Sigmoid colon (tissue), 7 donors: ENCODE measurements around the gene SPIRE1. TPM values are rescaled to one million over a fixed set of nuclear protein-coding genes. Genes with fewer than 3 reads are reported as not detected.

Experiments used
- DNase-seq: peaks from one replicate; pipeline ENCODE4 v3.0.0-alpha.2; 2019
- H3K27ac ChIP-seq, 4 donors: fragments of 200-600 bp; sonication (generic); one replicate each; pipeline ENCODE4 v1.5.1; 2016 to 2019; ENCODE audit warnings: mild to moderate bottlenecking in 1 of 4
- H3K27me3 ChIP-seq, 3 donors: fragments of 200-600 bp; sonication (generic); one replicate each; pipeline ENCODE4 v1.5.1; 2019; ENCODE audit warnings: mild to moderate bottlenecking in 1 of 3
- H3K36me3 ChIP-seq, 4 donors: fragments of 200-600 bp; sonication (generic); one replicate each; pipeline ENCODE4 v1.5.1; 2016 to 2019
- H3K4me1 ChIP-seq, 4 donors: fragments of 200-600 bp; sonication (generic); one replicate each; pipeline ENCODE4 v1.5.1; 2017 to 2019
- H3K4me3 ChIP-seq, 4 donors: fragments of 200-600 bp; sonication (generic); one replicate each; pipeline ENCODE4 v1.5.1; 2017 to 2019; ENCODE audit warnings: mild to moderate bottlenecking in 2 of 4, moderate library complexity in 1 of 4
- H3K9me3 ChIP-seq, 4 donors: fragments of 200-600 bp in 3 of 4; sonication (generic) in 3 of 4; one replicate each; pipeline versions ENCODE4 v1.5.1 to v1.6.1; 2013 to 2019
- EP300 ChIP-seq, 4 donors: sonication (generic); formaldehyde crosslinking; IDR thresholded peaks; one replicate each; pipeline ENCODE4 v1.6.1; 2017; ENCODE audit warnings: antibody characterized with exemption in 4 of 4
- POLR2A ChIP-seq, 2 donors: fragments of 450-650 bp; IDR thresholded peaks; one replicate each; pipeline ENCODE4 v1.6.1; 2016; ENCODE audit warnings: antibody characterized with exemption in 2 of 2, mild to moderate bottlenecking in 2 of 2, moderate library complexity in 2 of 2
- POLR2AphosphoS5 ChIP-seq, 4 donors: sonication (generic); formaldehyde crosslinking; IDR thresholded peaks; one replicate each; pipeline ENCODE4 v1.6.1; 2017; ENCODE audit warnings: antibody characterized with exemption in 4 of 4
- WGBS, 2 donors: extraction: QIAGEN DNeasy Blood & Tissue Kit; methylation state at CpG; one replicate each; pipeline ENCODE4 v1.1.7; 2013; 5-methylcytosine and 5-hydroxymethylcytosine counted together
- intact Hi-C: fragments of 100-400 bp; cut with DNase I; formaldehyde crosslinking; loops from one replicate; pipeline ENCODE4 v1.15.1; 2023
- polyA plus RNA-seq, 3 donors: library from polyadenylated mRNA; stranded (reverse); fragments of 200-250 nt; gene quantifications; one replicate each; pipeline ENCODE4 v1.2.3, GENCODE V29; 2013
- total RNA-seq, 4 donors: library from RNA; depleted of rRNA; stranded (reverse); fragments of >200 nt; gene quantifications; one replicate each; pipeline ENCODE4 v1.1.0, GENCODE V29; 2016
- TF ChIP-seq, protein P1 (sequence below), 4 experiments: fragments of 450-650 bp in 3 of 4; fragments of 200-600 bp in 1 of 4; IDR thresholded peaks; one replicate each; pipeline ENCODE4 v1.5.1; 2016 to 2019; ENCODE audit warnings: antibody characterized with exemption in 4 of 4, mild to moderate bottlenecking in 3 of 4, moderate library complexity in 2 of 4
- donor health status: healthy with polysubstance abuse.
- donor health status: Bipolar disorder and iron deficiency.
- donor health status: healthy.

The SPIRE1 gene
- total and polyA plus RNA-seq, 7 donors, result 2.1 to 31.6 (median 22.7) TPM

DNA sequence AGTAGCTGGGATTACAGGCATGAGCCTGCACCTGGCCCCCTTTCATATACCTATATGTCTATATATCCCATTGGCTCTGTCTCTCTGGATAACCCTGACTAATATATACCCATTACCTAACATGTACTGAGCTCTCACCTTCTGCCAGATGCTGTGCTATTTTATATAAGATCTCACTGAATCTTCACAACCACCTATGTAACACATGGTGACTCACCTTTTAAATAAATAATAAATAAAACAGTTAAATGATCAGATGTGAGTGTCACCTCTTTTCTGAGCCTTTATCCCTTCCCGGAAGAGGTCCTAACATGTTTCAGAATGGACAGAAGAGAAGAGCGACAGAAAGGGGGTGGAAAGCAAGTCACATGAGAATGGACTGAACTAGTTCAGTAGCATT is 123.1 kb downstream of the SPIRE1 start:
- H3K27me3 ChIP-seq, result no peaks in the 10 kb centered on the region
- H3K27ac ChIP-seq, result no peak overlapping the region
- intact Hi-C loops, result no loop called here
- DNase-seq, result no peak
- H3K4me3 ChIP-seq, result no peak overlapping the region
- no peaks in the 10 kb centered on the region for H3K36me3 ChIP-seq
- TF ChIP-seq POLR2AphosphoS5 (IDR thresholded peaks at IDR 0.05) (no peak), POLR2A (IDR thresholded peaks at IDR 0.05) (no peak), EP300 (IDR thresholded peaks at IDR 0.05) (no peak)
- TF ChIP-seq, protein P1, sequence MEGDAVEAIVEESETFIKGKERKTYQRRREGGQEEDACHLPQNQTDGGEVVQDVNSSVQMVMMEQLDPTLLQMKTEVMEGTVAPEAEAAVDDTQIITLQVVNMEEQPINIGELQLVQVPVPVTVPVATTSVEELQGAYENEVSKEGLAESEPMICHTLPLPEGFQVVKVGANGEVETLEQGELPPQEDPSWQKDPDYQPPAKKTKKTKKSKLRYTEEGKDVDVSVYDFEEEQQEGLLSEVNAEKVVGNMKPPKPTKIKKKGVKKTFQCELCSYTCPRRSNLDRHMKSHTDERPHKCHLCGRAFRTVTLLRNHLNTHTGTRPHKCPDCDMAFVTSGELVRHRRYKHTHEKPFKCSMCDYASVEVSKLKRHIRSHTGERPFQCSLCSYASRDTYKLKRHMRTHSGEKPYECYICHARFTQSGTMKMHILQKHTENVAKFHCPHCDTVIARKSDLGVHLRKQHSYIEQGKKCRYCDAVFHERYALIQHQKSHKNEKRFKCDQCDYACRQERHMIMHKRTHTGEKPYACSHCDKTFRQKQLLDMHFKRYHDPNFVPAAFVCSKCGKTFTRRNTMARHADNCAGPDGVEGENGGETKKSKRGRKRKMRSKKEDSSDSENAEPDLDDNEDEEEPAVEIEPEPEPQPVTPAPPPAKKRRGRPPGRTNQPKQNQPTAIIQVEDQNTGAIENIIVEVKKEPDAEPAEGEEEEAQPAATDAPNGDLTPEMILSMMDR (IDR thresholded peaks at IDR 0.05), result no peak
- H3K4me1 ChIP-seq, result peaks cover 0 to 4% (median 0%) of the 10 kb centered on the region in 4 donors
- 96% methylated on average over 2 of the region's 2 CpGs for WGBS, 2 donors
- no peaks in the 10 kb centered on the region for H3K9me3 ChIP-seq

DNA sequence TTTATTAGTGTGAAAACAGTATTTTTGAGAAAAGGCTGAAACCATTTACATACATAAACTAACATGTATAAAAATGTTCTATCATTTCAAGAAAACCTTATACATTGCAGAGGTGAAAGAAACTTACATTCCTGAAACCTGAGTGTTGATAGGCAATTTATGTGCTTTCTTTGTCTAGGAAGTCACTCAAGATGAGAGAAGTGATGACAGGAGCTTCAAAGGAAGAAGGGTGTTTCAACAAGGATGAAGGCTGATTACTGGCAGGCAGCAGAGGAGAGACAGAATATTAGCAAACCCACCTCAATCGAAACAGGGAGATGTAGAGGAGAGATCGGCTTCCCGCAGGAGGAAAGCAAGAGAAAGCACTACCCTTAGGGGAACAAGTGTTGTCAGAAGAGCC is 125.2 kb downstream of the SPIRE1 start:
- no peaks in the 10 kb centered on the region for H3K27me3 ChIP-seq
- no peaks in the 10 kb centered on the region for H3K36me3 ChIP-seq
- no peak overlapping the region for H3K4me3 ChIP-seq
- WGBS, 2 donors, result 91 to 93% methylated on average over 3 of the region's 3 CpGs
- H3K27ac ChIP-seq, result no peak overlapping the region
- intact Hi-C loops, result no loop called here
- H3K9me3 ChIP-seq, result no peaks in the 10 kb centered on the region
- DNase-seq, result no peak
- no peak for TF ChIP-seq EP300 (IDR thresholded peaks at IDR 0.05)
- TF ChIP-seq, protein P1 (IDR thresholded peaks at IDR 0.05), result no peak
- TF ChIP-seq POLR2A (IDR thresholded peaks at IDR 0.05), result no peak
- no peak for TF ChIP-seq POLR2AphosphoS5 (IDR thresholded peaks at IDR 0.05)
- no peaks in the 10 kb centered on the region for H3K4me1 ChIP-seq

- Histone ChIP-seq H3K36me3 (no peaks in the 10 kb centered on the region), H3K27ac (no peak overlapping the region), H3K4me3 (no peak overlapping the region), H3K9me3 (no peaks in the 10 kb centered on the region), H3K27me3 (no peaks in the 10 kb centered on the region), H3K4me1 (no peaks in the 10 kb centered on the region)
- no peak for DNase-seq
- TF ChIP-seq EP300 (IDR thresholded peaks at IDR 0.05) (no peak), POLR2AphosphoS5 (IDR thresholded peaks at IDR 0.05) (no peak), POLR2A (IDR thresholded peaks at IDR 0.05) (no peak)
- TF ChIP-seq, protein P1 (IDR thresholded peaks at IDR 0.05), result no peak
- intact Hi-C loops, result no loop called here
- 48 to 58% methylated on average over 1 of the region's 1 CpG for WGBS, 2 donors
Measured at GRCh38 chr18:12531749-12532148, 126.2 kb downstream of the SPIRE1 start.

DNA sequence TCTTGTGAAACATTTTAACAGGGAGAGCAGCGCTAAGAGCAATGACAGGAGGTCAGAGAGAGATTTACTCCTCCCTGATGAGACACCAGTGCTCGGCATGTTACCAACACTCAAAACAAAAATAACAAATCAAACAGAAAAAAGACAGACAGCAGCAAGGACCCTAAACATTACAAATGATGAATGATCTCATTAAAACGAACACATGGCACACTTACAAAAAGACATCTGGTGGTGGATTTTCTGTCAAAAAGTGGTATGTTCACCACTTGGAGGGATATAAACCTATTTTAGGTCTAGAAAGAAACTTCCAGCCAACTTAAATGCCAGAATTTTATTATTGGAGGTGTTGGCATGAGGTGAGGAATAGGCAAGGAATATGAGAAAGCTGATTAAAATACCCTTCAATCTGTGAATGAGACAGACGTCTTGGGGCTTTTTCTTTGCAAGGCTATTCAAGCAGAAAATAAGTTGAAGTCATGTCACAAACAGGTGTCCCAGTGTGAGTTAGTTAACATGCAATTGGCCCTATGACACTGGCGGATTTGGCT is 137.4 kb downstream of the SPIRE1 start:
- whole genome bisulfite sequencing, 2 donors, result 69 to 72% methylated on average over 5 of the region's 5 CpGs

More for the DNA sequence above, 137.4 kb downstream of the SPIRE1 start:
- no peak overlapping the region for H3K4me3 ChIP-seq
- TF ChIP-seq POLR2A (IDR thresholded peaks at IDR 0.05), result no peak
- no peak for TF ChIP-seq EP300 (IDR thresholded peaks at IDR 0.05)
- TF ChIP-seq, protein P1 (IDR thresholded peaks at IDR 0.05), result no peak
- peak in 3 of 4 donors; percentile 23 to 73 (median 63) for TF ChIP-seq POLR2AphosphoS5 (IDR thresholded peaks at IDR 0.05)
- intact Hi-C loops, result no loop called here
- DNase-seq, result no peak
- H3K36me3 ChIP-seq, result no peaks in the 10 kb centered on the region
- H3K9me3 ChIP-seq, result no peaks in the 10 kb centered on the region
- H3K4me1 ChIP-seq, result peaks cover 0 to 20% (median 17%) of the 10 kb centered on the region in 4 donors
- H3K27ac ChIP-seq, result no peak overlapping the region
- H3K27me3 ChIP-seq, result no peaks in the 10 kb centered on the region
